Measurements from ENCODE around the gene APOLD1.
A peak's percentile ranks its signal among the peaks of the same experiment; 100 is the strongest.
"Not testable (repeated sequence)": the region's sequence is repeated elsewhere in the genome, so short reads cannot be mapped to it uniquely, and the experiment has no call there.

APOLD1 gene
- total RNA-seq: 6.2 to 8.5 (median 7.4) reads per million in 3 donors

GRCh38 chr12:12784911-12785814 is at the start of gene APOLD1:
APOLD1 (plus strand) TSS chr12:12785659; CDS start chr12:12785692, 33 bp downstream.
- peak within 1 kb of the TSS; percentile 78 for H3K27ac ChIP-seq (ENCODE audit: insufficient read depth, low read length, poor library complexity, severe bottlenecking)

GRCh38 chr12:12736759-12737676 is 48.4 kb upstream of the APOLD1 start:
- Histone ChIP-seq H3K4me1 (ENCODE audit: control insufficient read depth, insufficient read depth, low read length, poor library complexity, severe bottlenecking) (peaks cover 18% of the 10 kb centered on the region), H3K27ac (ENCODE audit: insufficient read depth, low read length, poor library complexity, severe bottlenecking) (peak overlapping the region; percentile 68), H3K36me3 (ENCODE audit: control insufficient read depth, insufficient read depth, low read length) (no peaks in the 10 kb centered on the region), H3K4me3 (ENCODE audit: insufficient read depth, low read depth, low read length, poor library complexity, severe bottlenecking) (peak overlapping the region; percentile 31), H3K9me3 (ENCODE audit: control insufficient read depth, low read length) (no peaks in the 10 kb centered on the region), H3K27me3 (replicated peaks; ENCODE audit: control insufficient read depth, insufficient read depth, low read length, poor library complexity, severe bottlenecking) (no peaks in the 10 kb centered on the region)
- peak in 2 of 3 donors; percentile 14 to 30 for DNase-seq

More at GRCh38 chr12:12784911-12785814, at the start of gene APOLD1:
- H3K4me1 ChIP-seq (ENCODE audit: control insufficient read depth, insufficient read depth, low read length, poor library complexity, severe bottlenecking): peaks cover 8% of the 10 kb centered on the region
- no peaks in the 10 kb centered on the region for H3K36me3 ChIP-seq (ENCODE audit: control insufficient read depth, insufficient read depth, low read length)
- no peak for DNase-seq
- H3K9me3 ChIP-seq (ENCODE audit: control insufficient read depth, low read length): no peaks in the 10 kb centered on the region
- no peaks in the 10 kb centered on the region for H3K27me3 ChIP-seq (replicated peaks; ENCODE audit: control insufficient read depth, insufficient read depth, low read length, poor library complexity, severe bottlenecking)
- peak within 1 kb of the TSS; percentile 69 for H3K4me3 ChIP-seq (ENCODE audit: insufficient read depth, low read depth, low read length, poor library complexity, severe bottlenecking)

- H3K9me3 ChIP-seq (ENCODE audit: control insufficient read depth, low read length); H3K27me3 ChIP-seq (replicated peaks; ENCODE audit: control insufficient read depth, insufficient read depth, low read length, poor library complexity, severe bottlenecking); H3K4me3 ChIP-seq (ENCODE audit: insufficient read depth, low read depth, low read length, poor library complexity, severe bottlenecking); H3K27ac ChIP-seq (ENCODE audit: insufficient read depth, low read length, poor library complexity, severe bottlenecking); H3K36me3 ChIP-seq (ENCODE audit: control insufficient read depth, insufficient read depth, low read length); DNase-seq: not testable (repeated sequence)
- peaks cover 18% of the 10 kb centered on the region for H3K4me1 ChIP-seq (ENCODE audit: control insufficient read depth, insufficient read depth, low read length, poor library complexity, severe bottlenecking)
Measured at GRCh38 chr12:12738152-12738551, 47.3 kb upstream of the APOLD1 start.

GRCh38 chr12:12741660-12742059 is 43.8 kb upstream of the APOLD1 start:
- Histone ChIP-seq H3K9me3 (ENCODE audit: control insufficient read depth, low read length) (no peaks in the 10 kb centered on the region), H3K27ac (ENCODE audit: insufficient read depth, low read length, poor library complexity, severe bottlenecking) (no peak overlapping the region), H3K4me1 (ENCODE audit: control insufficient read depth, insufficient read depth, low read length, poor library complexity, severe bottlenecking) (peaks cover 3% of the 10 kb centered on the region), H3K27me3 (replicated peaks; ENCODE audit: control insufficient read depth, insufficient read depth, low read length, poor library complexity, severe bottlenecking) (no peaks in the 10 kb centered on the region), H3K4me3 (ENCODE audit: insufficient read depth, low read depth, low read length, poor library complexity, severe bottlenecking) (no peak overlapping the region), H3K36me3 (ENCODE audit: control insufficient read depth, insufficient read depth, low read length) (no peaks in the 10 kb centered on the region)
- DNase-seq: no peak

- Histone ChIP-seq H3K27me3 (replicated peaks; ENCODE audit: control insufficient read depth, insufficient read depth, low read length, poor library complexity, severe bottlenecking) (no peaks in the 10 kb centered on the region), H3K9me3 (ENCODE audit: control insufficient read depth, low read length) (no peaks in the 10 kb centered on the region), H3K27ac (ENCODE audit: insufficient read depth, low read length, poor library complexity, severe bottlenecking) (no peak overlapping the region), H3K4me3 (ENCODE audit: insufficient read depth, low read depth, low read length, poor library complexity, severe bottlenecking) (no peak overlapping the region), H3K36me3 (ENCODE audit: control insufficient read depth, insufficient read depth, low read length) (no peaks in the 10 kb centered on the region), H3K4me1 (ENCODE audit: control insufficient read depth, insufficient read depth, low read length, poor library complexity, severe bottlenecking) (no peaks in the 10 kb centered on the region)
- no peak for DNase-seq
Measured at GRCh38 chr12:12744546-12745305, 40.7 kb upstream of the APOLD1 start.

GRCh38 chr12:12745576-12746211 is 39.8 kb upstream of the APOLD1 start:
- Histone ChIP-seq H3K27ac (ENCODE audit: insufficient read depth, low read length, poor library complexity, severe bottlenecking) (no peak overlapping the region), H3K4me3 (ENCODE audit: insufficient read depth, low read depth, low read length, poor library complexity, severe bottlenecking) (no peak overlapping the region), H3K4me1 (ENCODE audit: control insufficient read depth, insufficient read depth, low read length, poor library complexity, severe bottlenecking) (no peaks in the 10 kb centered on the region), H3K9me3 (ENCODE audit: control insufficient read depth, low read length) (no peaks in the 10 kb centered on the region), H3K36me3 (ENCODE audit: control insufficient read depth, insufficient read depth, low read length) (no peaks in the 10 kb centered on the region), H3K27me3 (replicated peaks; ENCODE audit: control insufficient read depth, insufficient read depth, low read length, poor library complexity, severe bottlenecking) (no peaks in the 10 kb centered on the region)
- no peak for DNase-seq

GRCh38 chr12:12747278-12747677 is 38.2 kb upstream of the APOLD1 start:
- H3K27ac ChIP-seq (ENCODE audit: insufficient read depth, low read length, poor library complexity, severe bottlenecking): no peak overlapping the region
- no peaks in the 10 kb centered on the region for H3K4me1 ChIP-seq (ENCODE audit: control insufficient read depth, insufficient read depth, low read length, poor library complexity, severe bottlenecking)
- DNase-seq: no peak
- no peak overlapping the region for H3K4me3 ChIP-seq (ENCODE audit: insufficient read depth, low read depth, low read length, poor library complexity, severe bottlenecking)
- no peaks in the 10 kb centered on the region for H3K27me3 ChIP-seq (replicated peaks; ENCODE audit: control insufficient read depth, insufficient read depth, low read length, poor library complexity, severe bottlenecking)
- no peaks in the 10 kb centered on the region for H3K9me3 ChIP-seq (ENCODE audit: control insufficient read depth, low read length)
- no peaks in the 10 kb centered on the region for H3K36me3 ChIP-seq (ENCODE audit: control insufficient read depth, insufficient read depth, low read length)

- Histone ChIP-seq H3K27me3 (replicated peaks; ENCODE audit: control insufficient read depth, insufficient read depth, low read length, poor library complexity, severe bottlenecking) (no peaks in the 10 kb centered on the region), H3K9me3 (ENCODE audit: control insufficient read depth, low read length) (no peaks in the 10 kb centered on the region), H3K36me3 (ENCODE audit: control insufficient read depth, insufficient read depth, low read length) (no peaks in the 10 kb centered on the region), H3K4me3 (ENCODE audit: insufficient read depth, low read depth, low read length, poor library complexity, severe bottlenecking) (no peak overlapping the region), H3K27ac (ENCODE audit: insufficient read depth, low read length, poor library complexity, severe bottlenecking) (no peak overlapping the region), H3K4me1 (ENCODE audit: control insufficient read depth, insufficient read depth, low read length, poor library complexity, severe bottlenecking) (no peaks in the 10 kb centered on the region)
- DNase-seq: no peak
Measured at GRCh38 chr12:12748044-12748443, 37.4 kb upstream of the APOLD1 start.

GRCh38 chr12:12749433-12749832 is 36.0 kb upstream of the APOLD1 start:
- DNase-seq: no peak
- no peaks in the 10 kb centered on the region for H3K4me1 ChIP-seq (ENCODE audit: control insufficient read depth, insufficient read depth, low read length, poor library complexity, severe bottlenecking)
- no peak overlapping the region for H3K4me3 ChIP-seq (ENCODE audit: insufficient read depth, low read depth, low read length, poor library complexity, severe bottlenecking)
- H3K36me3 ChIP-seq (ENCODE audit: control insufficient read depth, insufficient read depth, low read length): no peaks in the 10 kb centered on the region
- no peaks in the 10 kb centered on the region for H3K9me3 ChIP-seq (ENCODE audit: control insufficient read depth, low read length)
- no peak overlapping the region for H3K27ac ChIP-seq (ENCODE audit: insufficient read depth, low read length, poor library complexity, severe bottlenecking)
- no peaks in the 10 kb centered on the region for H3K27me3 ChIP-seq (replicated peaks; ENCODE audit: control insufficient read depth, insufficient read depth, low read length, poor library complexity, severe bottlenecking)
